HuH-7.5 (cell line): ENCODE measurements around the gene KLRC4.
"Not testable (repeated sequence)": the region's sequence is repeated elsewhere in the genome, so short reads cannot be mapped to it uniquely, and the experiment has no call there.

Experiments
- DNase-seq: peaks from one replicate; pipeline ENCODE4 v3.0.0; 2011; ENCODE audit warnings: low spot score

The KLRC4 gene

GRCh38 chr12:10409392-10409791 lies at the start of gene KLRC4:
KLRC4 (minus strand) TSS chr12:10409757; CDS start chr12:10409575, 182 bp downstream.
- DNase-seq: no peak

- no peak for DNase-seq
Measured at GRCh38 chr12:10457760-10458159, 48.2 kb upstream of the KLRC4 start.

- DNase-seq: no peak
Measured at GRCh38 chr12:10456856-10457255, 47.3 kb upstream of the KLRC4 start.

- DNase-seq: no peak
Measured at GRCh38 chr12:10455766-10456165, 46.2 kb upstream of the KLRC4 start.

GRCh38 chr12:10454531-10454930 lies 45.0 kb upstream of the KLRC4 start:
- no peak for DNase-seq

GRCh38 chr12:10453156-10453555 lies 43.6 kb upstream of the KLRC4 start, which contains the start of gene KLRC1:
KLRC1 (minus strand) TSS chr12:10453377; CDS start chr12:10451156, 2,221 bp downstream.
- no peak for DNase-seq

- no peak for DNase-seq
Measured at GRCh38 chr12:10448236-10448635, 38.7 kb upstream of the KLRC4 start.

- not testable (repeated sequence) for DNase-seq
Measured at GRCh38 chr12:10446052-10446451, 36.5 kb upstream of the KLRC4 start.

- DNase-seq: not testable (repeated sequence)
Measured at GRCh38 chr12:10441144-10441543, 31.6 kb upstream of the KLRC4 start.

- not testable (repeated sequence) for DNase-seq
Measured at GRCh38 chr12:10439608-10440274, 30.2 kb upstream of the KLRC4 start.

- DNase-seq: not testable (repeated sequence)
Measured at GRCh38 chr12:10437601-10438000, 28.0 kb upstream of the KLRC4 start.

GRCh38 chr12:10435816-10436215 lies 26.3 kb upstream of the KLRC4 start, which contains the start of gene KLRC2:
KLRC2 (minus strand) TSS chr12:10436010; CDS start chr12:10435986, 24 bp downstream.
- DNase-seq: not testable (repeated sequence)

GRCh38 chr12:10430623-10431022 lies 21.1 kb upstream of the KLRC4 start:
- DNase-seq: not testable (repeated sequence)

- DNase-seq: not testable (repeated sequence)
Measured at GRCh38 chr12:10425938-10426337, 16.4 kb upstream of the KLRC4 start.

GRCh38 chr12:10424260-10424899 lies 14.8 kb upstream of the KLRC4 start:
- DNase-seq: not testable (repeated sequence)

GRCh38 chr12:10422159-10422558 lies 12.6 kb upstream of the KLRC4 start:
- DNase-seq: not testable (repeated sequence)

GRCh38 chr12:10420334-10420733 lies 10.8 kb upstream of the KLRC4 start, which contains the start of gene KLRC3:
KLRC3 (minus strand) TSS chr12:10420595; CDS start chr12:10420550, 45 bp downstream.
- not testable (repeated sequence) for DNase-seq

GRCh38 chr12:10408842-10409241 lies 715 bp downstream of the KLRC4 start:
- no peak for DNase-seq

- DNase-seq: no peak
Measured at GRCh38 chr12:10406725-10407124, 2.8 kb downstream of the KLRC4 start.

- DNase-seq: no peak
Measured at GRCh38 chr12:10405294-10405693, 4.3 kb downstream of the KLRC4 start.

GRCh38 chr12:10404798-10405197 lies 4.8 kb downstream of the KLRC4 start:
- no peak for DNase-seq

GRCh38 chr12:10400829-10401228 lies 8.7 kb downstream of the KLRC4 start:
- DNase-seq: no peak

- DNase-seq: no peak
Measured at GRCh38 chr12:10398168-10398567, 11.4 kb downstream of the KLRC4 start.
